Measurements from ENCODE around the gene UNKL.
A peak's percentile ranks its signal among the peaks of the same experiment; 100 is the strongest.

UNKL gene

GRCh38 chr16:1434644-1435592, 20.4 kb upstream of the UNKL start:
- TF ChIP-seq, protein P1, sequence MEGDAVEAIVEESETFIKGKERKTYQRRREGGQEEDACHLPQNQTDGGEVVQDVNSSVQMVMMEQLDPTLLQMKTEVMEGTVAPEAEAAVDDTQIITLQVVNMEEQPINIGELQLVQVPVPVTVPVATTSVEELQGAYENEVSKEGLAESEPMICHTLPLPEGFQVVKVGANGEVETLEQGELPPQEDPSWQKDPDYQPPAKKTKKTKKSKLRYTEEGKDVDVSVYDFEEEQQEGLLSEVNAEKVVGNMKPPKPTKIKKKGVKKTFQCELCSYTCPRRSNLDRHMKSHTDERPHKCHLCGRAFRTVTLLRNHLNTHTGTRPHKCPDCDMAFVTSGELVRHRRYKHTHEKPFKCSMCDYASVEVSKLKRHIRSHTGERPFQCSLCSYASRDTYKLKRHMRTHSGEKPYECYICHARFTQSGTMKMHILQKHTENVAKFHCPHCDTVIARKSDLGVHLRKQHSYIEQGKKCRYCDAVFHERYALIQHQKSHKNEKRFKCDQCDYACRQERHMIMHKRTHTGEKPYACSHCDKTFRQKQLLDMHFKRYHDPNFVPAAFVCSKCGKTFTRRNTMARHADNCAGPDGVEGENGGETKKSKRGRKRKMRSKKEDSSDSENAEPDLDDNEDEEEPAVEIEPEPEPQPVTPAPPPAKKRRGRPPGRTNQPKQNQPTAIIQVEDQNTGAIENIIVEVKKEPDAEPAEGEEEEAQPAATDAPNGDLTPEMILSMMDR (IDR thresholded peaks at IDR 0.05; ENCODE audit: control insufficient read depth, extremely low read depth, insufficient read depth) = no peak
- no peak for DNase-seq (ENCODE audit: low read depth)
- H3K4me3 ChIP-seq (ENCODE audit: low read depth, low read length) = no peak overlapping the region

DNA sequence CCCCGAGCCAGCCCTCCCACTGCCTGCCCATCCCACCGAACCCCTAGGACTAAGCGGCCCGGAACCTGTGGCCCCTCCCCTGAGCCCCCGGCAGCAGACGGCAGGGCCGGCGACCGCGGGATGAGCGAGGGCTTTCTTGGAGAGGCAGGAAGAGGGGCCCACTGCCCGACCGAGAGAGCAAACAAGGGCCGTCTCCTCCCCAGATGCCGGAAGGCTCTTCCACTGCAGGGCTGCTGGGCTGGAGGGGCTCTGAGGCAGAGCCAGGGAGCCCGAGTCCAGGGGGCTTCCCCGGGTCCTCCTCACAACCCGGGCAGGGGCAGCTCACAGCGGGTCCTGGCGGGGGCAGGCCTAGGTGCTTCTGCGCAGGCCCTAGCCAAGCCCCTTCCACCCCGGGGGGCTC, 19.3 kb upstream of the UNKL start:
- TF ChIP-seq, protein P1 (IDR thresholded peaks at IDR 0.05; ENCODE audit: control insufficient read depth, extremely low read depth, insufficient read depth) = no peak
- no peak for DNase-seq (ENCODE audit: low read depth)
- no peak overlapping the region for H3K4me3 ChIP-seq (ENCODE audit: low read depth, low read length)

DNA sequence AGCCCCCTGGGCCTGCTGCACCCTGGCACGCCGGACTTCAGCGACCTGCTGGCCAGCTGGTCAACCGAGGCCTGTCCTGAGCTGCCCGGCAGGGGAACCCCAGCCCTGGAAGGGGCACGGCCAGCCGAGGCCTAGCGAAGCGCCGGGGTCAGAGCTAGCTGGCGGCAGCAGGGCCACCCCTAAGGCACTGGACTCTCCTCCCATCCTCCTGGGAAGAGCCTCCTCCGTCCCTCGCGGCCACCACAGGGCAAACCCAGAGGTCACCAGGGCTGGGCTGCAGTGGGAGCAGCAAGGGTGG, 18.7 kb upstream of the UNKL start:
- no peak for DNase-seq (ENCODE audit: low read depth)
- TF ChIP-seq, protein P1 (IDR thresholded peaks at IDR 0.05; ENCODE audit: control insufficient read depth, extremely low read depth, insufficient read depth) = no peak
- H3K4me3 ChIP-seq (ENCODE audit: low read depth, low read length) = no peak overlapping the region

DNA sequence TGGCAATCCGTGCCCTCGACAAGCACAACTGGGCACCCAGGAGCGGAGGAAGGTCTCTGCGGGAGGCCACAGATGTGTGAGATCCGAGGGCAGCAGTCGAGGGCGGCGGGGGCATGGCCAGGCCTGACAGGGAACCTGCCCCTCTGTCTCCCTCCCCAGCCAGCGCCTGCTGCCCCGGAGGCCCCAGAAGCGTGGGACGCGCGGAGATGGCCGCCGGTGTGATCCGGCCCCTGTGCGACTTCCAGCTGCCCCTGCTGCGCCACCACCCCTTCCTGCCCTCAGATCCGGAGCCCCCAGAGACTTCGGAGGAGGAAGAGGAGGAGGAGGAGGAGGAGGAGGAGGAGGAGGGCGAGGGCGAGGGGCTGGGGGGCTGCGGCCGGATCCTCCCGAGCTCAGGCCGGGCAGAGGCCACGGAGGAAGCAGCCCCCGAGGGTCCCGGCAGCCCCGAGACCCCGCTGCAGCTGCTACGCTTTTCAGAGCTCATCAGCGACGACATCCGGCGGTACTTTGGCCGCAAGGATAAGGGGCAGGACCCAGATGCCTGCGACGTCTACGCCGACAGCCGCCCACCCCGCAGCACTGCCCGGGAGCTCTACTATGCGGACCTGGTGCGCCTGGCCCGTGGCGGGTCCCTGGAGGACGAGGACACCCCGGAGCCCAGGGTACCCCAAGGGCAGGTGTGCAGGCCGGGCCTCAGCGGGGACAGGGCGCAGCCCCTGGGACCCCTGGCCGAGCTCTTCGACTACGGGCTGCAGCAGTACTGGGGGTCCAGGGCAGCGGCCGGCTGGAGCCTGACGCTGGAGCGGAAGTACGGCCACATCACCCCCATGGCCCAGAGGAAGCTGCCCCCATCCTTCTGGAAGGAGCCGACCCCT, 18.1 kb upstream of the UNKL start:
- no peak overlapping the region for H3K4me3 ChIP-seq (ENCODE audit: low read depth, low read length)
- DNase-seq (ENCODE audit: low read depth) = no peak
- TF ChIP-seq, protein P1 (IDR thresholded peaks at IDR 0.05; ENCODE audit: control insufficient read depth, extremely low read depth, insufficient read depth) = no peak

DNA sequence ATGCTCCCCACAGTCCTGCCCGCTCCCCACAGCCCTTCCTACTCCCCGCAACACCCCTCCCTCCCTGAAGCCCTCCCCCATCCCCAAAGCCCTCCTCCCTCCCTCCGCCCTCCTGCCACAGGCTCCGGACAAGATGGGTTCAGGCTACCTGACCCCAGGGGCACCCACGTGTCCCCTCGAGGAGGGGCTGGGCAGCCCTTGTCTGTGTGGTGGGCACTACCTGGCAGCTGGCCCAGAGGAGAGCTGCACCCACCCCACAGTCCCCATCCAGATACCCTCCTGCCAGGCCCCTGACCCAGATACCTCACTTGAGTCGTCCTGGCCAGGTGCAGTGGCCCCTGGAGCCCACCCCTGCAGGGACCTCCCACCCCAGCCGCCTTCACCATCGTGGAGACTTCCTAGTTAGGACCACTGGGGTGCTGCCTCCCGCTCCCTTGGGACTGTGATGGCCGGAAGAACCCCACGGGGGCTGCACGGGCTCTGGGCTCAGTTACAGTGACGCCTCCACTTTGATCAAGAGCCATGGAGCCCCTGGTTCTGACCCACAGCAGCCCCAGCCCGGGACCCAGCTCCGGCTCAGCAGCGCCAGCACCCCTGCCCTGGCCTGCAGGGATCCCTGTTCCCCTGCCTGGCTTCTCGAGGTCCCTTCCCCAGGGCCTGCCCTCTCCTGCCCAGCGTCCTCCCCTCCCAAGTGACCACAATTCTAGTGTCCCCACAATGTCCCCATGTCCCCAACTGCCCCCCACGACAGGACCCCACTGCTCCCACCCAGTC, 17.2 kb upstream of the UNKL start:
- H3K4me3 ChIP-seq (ENCODE audit: low read depth, low read length) = peak overlapping the region; percentile 50
- TF ChIP-seq, protein P1 (IDR thresholded peaks at IDR 0.05; ENCODE audit: control insufficient read depth, extremely low read depth, insufficient read depth) = no peak
- no peak for DNase-seq (ENCODE audit: low read depth)

DNA sequence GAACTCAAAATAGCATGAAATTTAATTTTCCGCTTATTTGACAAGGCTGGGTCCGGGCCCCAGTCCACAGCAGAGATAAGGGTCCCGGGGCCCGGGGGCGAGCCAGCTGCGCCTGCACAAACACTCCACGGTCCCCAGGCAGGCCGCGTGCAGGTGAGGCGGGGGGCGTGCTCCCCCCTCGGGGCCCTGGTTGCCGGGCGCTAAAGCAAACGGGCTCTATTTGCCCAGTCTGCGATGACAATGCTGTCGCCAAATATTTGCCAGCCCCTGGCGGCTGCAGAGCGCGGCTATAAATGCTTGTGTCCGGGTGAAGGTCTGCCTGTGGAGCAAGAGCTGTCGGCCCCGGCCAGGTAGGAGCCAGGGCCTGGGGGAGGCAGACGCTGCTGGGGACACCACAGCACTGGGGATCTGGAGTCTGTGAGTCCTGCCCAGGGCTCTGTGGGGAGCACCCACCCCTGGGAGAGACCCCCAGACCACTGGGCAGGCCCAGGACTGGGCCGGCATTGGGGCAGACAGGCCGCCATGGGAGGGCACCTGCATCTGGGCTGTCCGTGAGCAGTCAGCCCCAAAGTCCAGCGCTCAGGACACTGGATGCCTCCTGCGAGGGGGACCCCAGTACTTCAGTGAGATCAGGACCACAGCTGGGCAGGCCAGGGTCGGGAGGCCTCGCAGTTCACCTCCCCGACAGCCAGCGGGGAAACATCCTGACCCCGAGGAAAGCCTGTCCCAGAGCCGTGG, 16.4 kb upstream of the UNKL start, which contains the start of gene PERCC1:
PERCC1 (plus strand) TSS at position 320 of the 738 bp plus-strand sequence. CDS start 1,516 bp downstream, outside the sequence.
- TF ChIP-seq, protein P1 (IDR thresholded peaks at IDR 0.05; ENCODE audit: control insufficient read depth, extremely low read depth, insufficient read depth) = peak; percentile 38
- peak; percentile 59 for DNase-seq (ENCODE audit: low read depth)
- peak within 1 kb of the TSS; percentile 50 for H3K4me3 ChIP-seq (ENCODE audit: low read depth, low read length)
